ENCODE results near the gene PRPH. TPM values are rescaled to one million over a fixed set of nuclear protein-coding genes. Genes with fewer than 3 reads are reported as not detected.
A peak's percentile ranks its signal among the peaks of the same experiment; 100 is the strongest.

PRPH gene
- total and polyA plus RNA-seq, 2 of the 13 experiments (the other 11 are each of a cell fraction or from before 2014, with no cell fraction given), result 0.12 TPM; not detected in 1

DNA sequence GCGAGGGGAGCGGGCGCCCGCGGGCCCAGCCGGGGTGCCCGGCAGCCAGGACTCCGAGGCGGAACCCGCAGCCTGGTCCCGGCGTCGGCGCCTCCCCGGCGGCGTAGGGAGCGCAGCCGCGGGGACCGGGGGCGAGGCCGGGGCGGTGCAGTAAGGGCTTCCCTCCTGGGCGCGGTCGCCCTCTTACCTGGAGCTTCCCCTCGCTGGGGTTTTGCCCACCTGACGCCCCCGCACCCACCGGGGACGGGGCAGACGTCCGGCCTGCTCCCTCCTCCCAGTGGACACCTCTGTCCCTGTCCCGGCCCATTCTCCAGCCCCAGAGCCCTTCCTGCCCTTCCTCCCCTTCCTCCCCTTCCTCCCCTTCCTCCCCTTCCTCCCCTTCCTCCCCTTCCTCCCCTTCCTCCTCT is 30.5 kb upstream of the PRPH start (continued):
- no peak for TF ChIP-seq MYPOP (CRISPR knock-in tag; IDR thresholded peaks at IDR 0.05)
- TF ChIP-seq ZNF383 (CRISPR knock-in tag; IDR thresholded peaks at IDR 0.05; ENCODE audit: borderline replicate concordance), result no peak
- no peak for TF ChIP-seq MAZ (IDR thresholded peaks at IDR 0.05; ENCODE audit: borderline replicate concordance, low read depth, low read length)
- TF ChIP-seq MAZ (CRISPR knock-in tag; IDR thresholded peaks at IDR 0.05; ENCODE audit: low read depth), result peak; percentile 47
- TF ChIP-seq ZNF891 (CRISPR knock-in tag; IDR thresholded peaks at IDR 0.05), result no peak
- TF ChIP-seq ZNF354B (CRISPR knock-in tag; IDR thresholded peaks at IDR 0.05), result 0 out of 2 replicates have a peak, but pooled peaks have one; percentile 9
- TF ChIP-seq, protein P1, sequence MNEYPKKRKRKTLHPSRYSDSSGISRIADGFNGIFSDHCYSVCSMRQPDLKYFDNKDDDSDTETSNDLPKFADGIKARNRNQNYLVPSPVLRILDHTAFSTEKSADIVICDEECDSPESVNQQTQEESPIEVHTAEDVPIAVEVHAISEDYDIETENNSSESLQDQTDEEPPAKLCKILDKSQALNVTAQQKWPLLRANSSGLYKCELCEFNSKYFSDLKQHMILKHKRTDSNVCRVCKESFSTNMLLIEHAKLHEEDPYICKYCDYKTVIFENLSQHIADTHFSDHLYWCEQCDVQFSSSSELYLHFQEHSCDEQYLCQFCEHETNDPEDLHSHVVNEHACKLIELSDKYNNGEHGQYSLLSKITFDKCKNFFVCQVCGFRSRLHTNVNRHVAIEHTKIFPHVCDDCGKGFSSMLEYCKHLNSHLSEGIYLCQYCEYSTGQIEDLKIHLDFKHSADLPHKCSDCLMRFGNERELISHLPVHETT (CRISPR knock-in tag; conservative IDR thresholded peaks at IDR 0.05), result no peak
- peak; percentile 96 for TF ChIP-seq HNRNPH1 (optimal IDR thresholded peaks at IDR 0.05; ENCODE audit: low read depth, low read length)
- peak; percentile 9; the same call in 1 of the 2 replicates for TF ChIP-seq ZNF430 (CRISPR knock-in tag; IDR thresholded peaks at IDR 0.05)
- no peak for TF ChIP-seq ZNF260 (CRISPR knock-in tag; IDR thresholded peaks at IDR 0.05; ENCODE audit: borderline replicate concordance, low read depth)
- no peak for TF ChIP-seq JUNB (CRISPR knock-in tag; IDR thresholded peaks at IDR 0.05; ENCODE audit: borderline replicate concordance)
- no peak for TF ChIP-seq ZBTB20 (CRISPR knock-in tag; IDR thresholded peaks at IDR 0.05; ENCODE audit: borderline replicate concordance, low read depth)
- TF ChIP-seq KDM2A (CRISPR knock-in tag; IDR thresholded peaks at IDR 0.05; ENCODE audit: borderline replicate concordance, low read depth), result 0 out of 2 replicates have a peak, but pooled peaks have one; percentile 16
- TF ChIP-seq ZNF230 (CRISPR knock-in tag; IDR thresholded peaks at IDR 0.05), result no peak
- TF ChIP-seq NAIF1 (CRISPR knock-in tag; IDR thresholded peaks at IDR 0.05; ENCODE audit: borderline replicate concordance), result no peak
- TF ChIP-seq ZNF710 (CRISPR knock-in tag; IDR thresholded peaks at IDR 0.05; ENCODE audit: borderline replicate concordance), result 0 out of 2 replicates have a peak, but pooled peaks have one; percentile 33
- TF ChIP-seq MTA3 (CRISPR knock-in tag; IDR thresholded peaks at IDR 0.05), result no peak
- peak; percentile 53; the same call in 1 of the 2 replicates for TF ChIP-seq ZSCAN25 (CRISPR knock-in tag; IDR thresholded peaks at IDR 0.05)
- TF ChIP-seq ZNF30 (CRISPR knock-in tag; IDR thresholded peaks at IDR 0.05), result no peak
- TF ChIP-seq RBFOX2 (IDR thresholded peaks at IDR 0.05; ENCODE audit: low read depth, low read length), result no peak
- TF ChIP-seq, protein P2, sequence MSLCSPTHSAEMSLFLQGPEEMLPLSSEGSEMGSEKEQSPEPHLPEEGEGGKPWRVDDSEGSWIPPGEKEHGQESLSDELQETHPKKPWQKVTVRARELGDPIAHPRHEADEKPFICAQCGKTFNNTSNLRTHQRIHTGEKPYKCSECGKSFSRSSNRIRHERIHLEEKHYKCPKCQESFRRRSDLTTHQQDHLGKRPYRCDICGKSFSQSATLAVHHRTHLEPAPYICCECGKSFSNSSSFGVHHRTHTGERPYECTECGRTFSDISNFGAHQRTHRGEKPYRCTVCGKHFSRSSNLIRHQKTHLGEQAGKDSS (CRISPR knock-in tag; IDR thresholded peaks at IDR 0.05; ENCODE audit: borderline replicate concordance, low read depth), result no peak
- no peak for TF ChIP-seq FOXA1 (IDR thresholded peaks at IDR 0.05)
- no peak for TF ChIP-seq FOXA1 (CRISPR knock-in tag; IDR thresholded peaks at IDR 0.05)
- no peak for TF ChIP-seq HOMEZ (CRISPR knock-in tag; IDR thresholded peaks at IDR 0.05; ENCODE audit: low read depth)
- no peak for TF ChIP-seq CHD2 (IDR thresholded peaks at IDR 0.05; ENCODE audit: low read depth, low read length)

Measured in HepG2 (cell line).